ENCODE measurements around the gene ZSCAN22.

DNA sequence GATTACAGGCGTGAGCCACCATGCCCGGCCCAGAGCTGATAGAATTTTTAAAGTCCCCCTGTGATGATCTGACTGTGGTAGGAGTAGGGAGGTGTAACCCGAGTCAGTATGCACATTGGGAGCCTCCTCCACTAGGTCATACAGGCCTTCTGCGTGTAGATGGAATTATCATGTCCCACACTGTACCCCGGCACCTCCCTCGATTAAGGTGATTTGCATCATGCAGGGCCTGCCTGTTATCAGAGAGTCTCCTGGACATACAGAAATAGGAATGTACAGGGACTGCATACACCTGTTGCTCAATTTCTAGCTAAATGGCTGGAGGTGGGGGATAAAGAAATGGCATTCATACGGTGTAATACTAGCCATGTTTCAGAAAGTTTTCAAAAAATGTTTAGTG lies 22.5 kb upstream of the ZSCAN22 start:
- TF ChIP-seq POLR2AphosphoS5 (IDR thresholded peaks at IDR 0.05): no peak
- TF ChIP-seq, protein P1, sequence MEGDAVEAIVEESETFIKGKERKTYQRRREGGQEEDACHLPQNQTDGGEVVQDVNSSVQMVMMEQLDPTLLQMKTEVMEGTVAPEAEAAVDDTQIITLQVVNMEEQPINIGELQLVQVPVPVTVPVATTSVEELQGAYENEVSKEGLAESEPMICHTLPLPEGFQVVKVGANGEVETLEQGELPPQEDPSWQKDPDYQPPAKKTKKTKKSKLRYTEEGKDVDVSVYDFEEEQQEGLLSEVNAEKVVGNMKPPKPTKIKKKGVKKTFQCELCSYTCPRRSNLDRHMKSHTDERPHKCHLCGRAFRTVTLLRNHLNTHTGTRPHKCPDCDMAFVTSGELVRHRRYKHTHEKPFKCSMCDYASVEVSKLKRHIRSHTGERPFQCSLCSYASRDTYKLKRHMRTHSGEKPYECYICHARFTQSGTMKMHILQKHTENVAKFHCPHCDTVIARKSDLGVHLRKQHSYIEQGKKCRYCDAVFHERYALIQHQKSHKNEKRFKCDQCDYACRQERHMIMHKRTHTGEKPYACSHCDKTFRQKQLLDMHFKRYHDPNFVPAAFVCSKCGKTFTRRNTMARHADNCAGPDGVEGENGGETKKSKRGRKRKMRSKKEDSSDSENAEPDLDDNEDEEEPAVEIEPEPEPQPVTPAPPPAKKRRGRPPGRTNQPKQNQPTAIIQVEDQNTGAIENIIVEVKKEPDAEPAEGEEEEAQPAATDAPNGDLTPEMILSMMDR (IDR thresholded peaks at IDR 0.05): no peak
